ENCODE data around the gene LDLRAD4.

LDLRAD4 gene

DNA sequence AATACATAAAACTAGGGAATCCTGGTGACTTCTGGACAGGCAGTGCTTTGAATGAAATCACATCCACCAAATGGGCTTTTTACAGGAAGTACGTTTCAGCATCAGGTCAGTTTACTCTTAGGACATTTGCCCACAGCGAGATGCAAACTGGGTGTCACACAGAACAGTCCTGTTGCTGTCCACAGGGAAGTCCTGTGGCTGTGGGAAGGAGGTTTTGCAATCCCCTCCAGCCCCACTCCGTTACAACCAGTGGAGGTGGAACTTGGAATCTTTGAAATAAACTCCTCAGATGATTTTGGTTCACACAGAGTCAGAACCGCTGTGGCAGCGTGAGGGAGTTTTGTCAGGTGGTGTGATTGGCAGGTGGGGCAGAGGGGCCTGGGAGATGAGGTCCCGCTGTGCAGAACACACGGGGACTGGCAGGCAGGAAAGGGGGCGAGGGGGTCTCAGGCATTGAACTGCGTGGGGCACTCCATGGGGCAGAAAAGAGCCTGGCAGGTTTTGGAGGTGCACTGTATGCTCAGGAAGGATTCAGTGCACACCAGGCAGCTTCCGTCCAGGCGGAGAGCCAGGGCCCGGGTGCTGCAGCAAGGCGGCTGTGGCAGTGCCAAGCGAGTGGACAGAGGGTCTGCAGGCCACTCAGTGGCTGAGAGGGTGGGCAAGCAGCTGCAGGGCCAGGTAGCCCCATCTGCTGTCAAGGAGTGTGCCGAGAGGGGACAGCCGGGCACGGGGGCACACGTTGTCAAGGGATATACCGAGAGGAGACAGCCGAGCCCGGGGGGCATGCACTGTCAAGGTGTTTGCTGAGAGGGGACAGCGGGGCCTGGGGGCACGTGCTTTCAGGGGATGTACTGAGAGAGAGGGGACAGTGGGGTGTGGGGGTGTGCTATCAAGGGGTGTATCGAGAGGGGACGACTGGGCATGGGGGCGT is 148.7 kb downstream of the LDLRAD4 start:
- H3K27ac ChIP-seq: no peak overlapping the region
- H3K9me3 ChIP-seq (ENCODE audit: severe bottlenecking): no peaks in the 10 kb centered on the region
- no peak for DNase-seq
- TF ChIP-seq CTCF (IDR thresholded peaks at IDR 0.05; ENCODE audit: low read depth, low read length): no peak
- H3K36me3 ChIP-seq: no peaks in the 10 kb centered on the region
- H3K4me3 ChIP-seq (ENCODE audit: low read depth, low read length): no peak overlapping the region
- H3K27me3 ChIP-seq (ENCODE audit: insufficient read depth, low read depth, severe bottlenecking): no peaks in the 10 kb centered on the region

GRCh38 chr18:13368080-13368813 is 149.7 kb downstream of the LDLRAD4 start:
- H3K9me3 ChIP-seq (ENCODE audit: severe bottlenecking): no peaks in the 10 kb centered on the region
- no peaks in the 10 kb centered on the region for H3K36me3 ChIP-seq
- no peak for TF ChIP-seq CTCF (IDR thresholded peaks at IDR 0.05; ENCODE audit: low read depth, low read length)
- H3K4me3 ChIP-seq (ENCODE audit: low read depth, low read length): no peak overlapping the region
- DNase-seq: no peak
- no peaks in the 10 kb centered on the region for H3K27me3 ChIP-seq (ENCODE audit: insufficient read depth, low read depth, severe bottlenecking)
- H3K27ac ChIP-seq: no peak overlapping the region

DNA sequence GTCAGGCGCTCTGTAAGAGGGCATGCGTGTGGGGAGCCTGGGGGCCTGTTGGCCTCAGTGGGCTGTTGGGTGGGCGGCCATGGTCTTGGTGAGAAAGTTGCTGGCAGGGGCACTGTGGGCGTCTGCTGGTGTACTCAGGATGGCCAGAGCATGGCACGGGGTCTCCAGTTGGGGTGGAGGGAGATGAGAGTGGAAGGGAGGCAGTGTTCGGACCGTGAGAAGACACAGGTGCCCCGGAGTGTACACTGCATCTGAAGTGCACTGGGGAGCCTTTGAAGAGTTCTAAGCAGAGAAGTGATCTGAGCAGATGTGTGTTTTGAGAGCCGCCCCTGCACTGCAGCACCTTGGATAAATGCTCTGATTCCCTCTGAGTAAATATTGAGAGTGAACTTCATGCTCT is 150.8 kb downstream of the LDLRAD4 start:
- no peak overlapping the region for H3K4me3 ChIP-seq (ENCODE audit: low read depth, low read length)
- no peak overlapping the region for H3K27ac ChIP-seq
- DNase-seq: no peak
- no peaks in the 10 kb centered on the region for H3K36me3 ChIP-seq
- no peak for TF ChIP-seq CTCF (IDR thresholded peaks at IDR 0.05; ENCODE audit: low read depth, low read length)
- H3K9me3 ChIP-seq (ENCODE audit: severe bottlenecking): no peaks in the 10 kb centered on the region
- no peaks in the 10 kb centered on the region for H3K27me3 ChIP-seq (ENCODE audit: insufficient read depth, low read depth, severe bottlenecking)

GRCh38 chr18:13369756-13370510 is 151.4 kb downstream of the LDLRAD4 start:
- no peak overlapping the region for H3K27ac ChIP-seq
- no peaks in the 10 kb centered on the region for H3K36me3 ChIP-seq
- no peaks in the 10 kb centered on the region for H3K27me3 ChIP-seq (ENCODE audit: insufficient read depth, low read depth, severe bottlenecking)
- DNase-seq: no peak
- no peak for TF ChIP-seq CTCF (IDR thresholded peaks at IDR 0.05; ENCODE audit: low read depth, low read length)
- H3K4me3 ChIP-seq (ENCODE audit: low read depth, low read length): no peak overlapping the region
- H3K9me3 ChIP-seq (ENCODE audit: severe bottlenecking): no peaks in the 10 kb centered on the region

DNA sequence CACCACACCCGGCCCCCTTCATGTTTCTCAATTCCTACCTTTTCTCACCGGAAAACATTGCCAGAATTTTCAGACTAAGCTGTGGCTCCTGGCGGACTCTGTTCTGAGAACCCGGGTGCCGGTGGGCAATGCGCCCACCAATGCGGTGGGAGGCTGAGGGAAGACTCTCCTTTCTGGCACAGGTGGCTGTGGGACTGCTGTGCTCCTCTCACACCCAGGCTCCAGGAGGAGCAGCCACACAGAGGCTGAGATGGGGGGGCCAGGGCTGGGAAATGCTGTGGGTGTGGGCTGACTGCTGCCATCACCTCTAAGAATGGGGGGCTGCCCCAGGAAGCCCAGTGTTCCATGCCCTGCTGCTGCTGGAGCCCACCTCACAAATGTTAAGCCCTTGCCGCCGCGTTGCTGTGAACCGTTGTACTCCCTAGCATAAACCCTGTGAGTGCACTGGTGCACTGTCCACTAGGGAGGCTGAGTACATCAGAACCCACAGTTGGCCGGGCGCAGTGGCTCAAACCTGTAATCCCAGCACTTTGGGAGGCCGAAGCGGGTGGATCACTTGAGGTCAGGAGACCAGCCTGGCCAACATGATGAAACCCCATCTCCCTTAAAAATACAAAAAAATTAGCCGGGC is 152.6 kb downstream of the LDLRAD4 start:
- Histone ChIP-seq H3K4me3 (ENCODE audit: low read depth, low read length) (no peak overlapping the region), H3K9me3 (ENCODE audit: severe bottlenecking) (no peaks in the 10 kb centered on the region), H3K27me3 (ENCODE audit: insufficient read depth, low read depth, severe bottlenecking) (no peaks in the 10 kb centered on the region), H3K27ac (no peak overlapping the region), H3K36me3 (no peaks in the 10 kb centered on the region)
- no peak for TF ChIP-seq CTCF (IDR thresholded peaks at IDR 0.05; ENCODE audit: low read depth, low read length)
- DNase-seq: no peak

Measured in WERI-Rb-1 (cell line).